HG03521 (cell line): Measurements from ENCODE around the gene PDE12.

ENCODE experiments used
- ATAC-seq: cut with Tn5 transposase; IDR thresholded peaks from one replicate; pipeline ENCODE4 v1.9.1; 2021; ENCODE audit warnings: mild to moderate bottlenecking, moderate library complexity; ENCODE audit not compliant: unreplicated experiment

PDE12 gene

GRCh38 chr3:57555738-57556458 is at the start of gene PDE12:
TSS of gene PDE12 (plus strand) at chr3:57556274. CDS start at chr3:57556380, 106 bp downstream.
- peak; percentile 77 for ATAC-seq

GRCh38 chr3:57512166-57512565 is 43.9 kb upstream of the PDE12 start:
- no peak for ATAC-seq

- ATAC-seq, result no peak
Observed at GRCh38 chr3:57518276-57518915, 37.7 kb upstream of the PDE12 start.

- ATAC-seq, result no peak
Observed at GRCh38 chr3:57530071-57530608, 25.9 kb upstream of the PDE12 start.

- ATAC-seq, result no peak
Observed at GRCh38 chr3:57538465-57538864, 17.6 kb upstream of the PDE12 start.

- no peak for ATAC-seq
Observed at GRCh38 chr3:57544181-57545125, 11.6 kb upstream of the PDE12 start, which contains the start of gene DNAH12. TSS of gene DNAH12 (minus strand) at chr3:57544344. CDS start at chr3:57542870, 1,474 bp downstream.

GRCh38 chr3:57545636-57546268 is 10.3 kb upstream of the PDE12 start:
- no peak for ATAC-seq

- no peak for ATAC-seq
Observed at GRCh38 chr3:57546616-57547015, 9.5 kb upstream of the PDE12 start.

- no peak for ATAC-seq
Observed at GRCh38 chr3:57555306-57555705, 768 bp upstream of the PDE12 start.

- peak; percentile 28 for ATAC-seq
Observed at GRCh38 chr3:57556459-57557084, 498 bp downstream of the PDE12 start.

GRCh38 chr3:57557085-57557537 is 1.0 kb downstream of the PDE12 start:
- ATAC-seq, result no peak

- no peak for ATAC-seq
Observed at GRCh38 chr3:57559526-57559925, 3.5 kb downstream of the PDE12 start.

GRCh38 chr3:57569859-57570450 is 13.9 kb downstream of the PDE12 start:
- no peak for ATAC-seq

GRCh38 chr3:57570878-57571277 is 14.8 kb downstream of the PDE12 start:
- ATAC-seq, result no peak

GRCh38 chr3:57572096-57572495 is 16.0 kb downstream of the PDE12 start:
- no peak for ATAC-seq

GRCh38 chr3:57575966-57576626 is 20.0 kb downstream of the PDE12 start:
- ATAC-seq, result no peak

- ATAC-seq, result no peak
Observed at GRCh38 chr3:57577801-57578200, 21.7 kb downstream of the PDE12 start.

- no peak for ATAC-seq
Observed at GRCh38 chr3:57582474-57583168, 26.5 kb downstream of the PDE12 start.
